Measurements from ENCODE around the gene ACOD1. TPM values are rescaled to one million over a fixed set of nuclear protein-coding genes. Genes with fewer than 3 reads are reported as not detected.
A peak's percentile ranks its signal among the peaks of the same experiment; 100 is the strongest.

The ACOD1 gene
- total and polyA plus RNA-seq, 2 of the 13 experiments (the other 11 are each of a cell fraction or from before 2014, with no cell fraction given), result not detected

GRCh38 chr13:76991796-76992547 lies 43.7 kb downstream of the ACOD1 start, which contains the start of gene CLN5 (continued):
- TF ChIP-seq ZNF552 (CRISPR knock-in tag; IDR thresholded peaks at IDR 0.05; ENCODE audit: borderline replicate concordance) (peak; percentile 87; the same call in 1 of the 2 replicates), NR2F6 (IDR thresholded peaks at IDR 0.05) (no peak), NR2F6 (CRISPR knock-in tag; IDR thresholded peaks at IDR 0.05) (peak; percentile 39; the same call in 1 of the 2 replicates), MIER2 (CRISPR knock-in tag; IDR thresholded peaks at IDR 0.05) (no peak), AKAP8 (CRISPR knock-in tag; IDR thresholded peaks at IDR 0.05) (no peak), ZNF281 (CRISPR knock-in tag; IDR thresholded peaks at IDR 0.05; ENCODE audit: borderline replicate concordance) (no peak; the same call in 1 of the 2 replicates), E2F2 (CRISPR knock-in tag; IDR thresholded peaks at IDR 0.05; ENCODE audit: borderline replicate concordance) (peak; percentile 87; the same call in 1 of the 2 replicates), PHF20 (CRISPR knock-in tag; IDR thresholded peaks at IDR 0.05) (peak; percentile 92), ZNF383 (CRISPR knock-in tag; IDR thresholded peaks at IDR 0.05; ENCODE audit: borderline replicate concordance) (no peak), SNAPC2 (CRISPR knock-in tag; IDR thresholded peaks at IDR 0.05) (no peak), HDAC2 (CRISPR knock-in tag; IDR thresholded peaks at IDR 0.05) (peak; percentile 76), ZNF782 (CRISPR knock-in tag; IDR thresholded peaks at IDR 0.05; ENCODE audit: borderline replicate concordance) (no peak)
- TF ChIP-seq, protein P1, sequence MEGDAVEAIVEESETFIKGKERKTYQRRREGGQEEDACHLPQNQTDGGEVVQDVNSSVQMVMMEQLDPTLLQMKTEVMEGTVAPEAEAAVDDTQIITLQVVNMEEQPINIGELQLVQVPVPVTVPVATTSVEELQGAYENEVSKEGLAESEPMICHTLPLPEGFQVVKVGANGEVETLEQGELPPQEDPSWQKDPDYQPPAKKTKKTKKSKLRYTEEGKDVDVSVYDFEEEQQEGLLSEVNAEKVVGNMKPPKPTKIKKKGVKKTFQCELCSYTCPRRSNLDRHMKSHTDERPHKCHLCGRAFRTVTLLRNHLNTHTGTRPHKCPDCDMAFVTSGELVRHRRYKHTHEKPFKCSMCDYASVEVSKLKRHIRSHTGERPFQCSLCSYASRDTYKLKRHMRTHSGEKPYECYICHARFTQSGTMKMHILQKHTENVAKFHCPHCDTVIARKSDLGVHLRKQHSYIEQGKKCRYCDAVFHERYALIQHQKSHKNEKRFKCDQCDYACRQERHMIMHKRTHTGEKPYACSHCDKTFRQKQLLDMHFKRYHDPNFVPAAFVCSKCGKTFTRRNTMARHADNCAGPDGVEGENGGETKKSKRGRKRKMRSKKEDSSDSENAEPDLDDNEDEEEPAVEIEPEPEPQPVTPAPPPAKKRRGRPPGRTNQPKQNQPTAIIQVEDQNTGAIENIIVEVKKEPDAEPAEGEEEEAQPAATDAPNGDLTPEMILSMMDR (CRISPR knock-in tag; IDR thresholded peaks at IDR 0.05), result no peak
- TF ChIP-seq, protein P2, sequence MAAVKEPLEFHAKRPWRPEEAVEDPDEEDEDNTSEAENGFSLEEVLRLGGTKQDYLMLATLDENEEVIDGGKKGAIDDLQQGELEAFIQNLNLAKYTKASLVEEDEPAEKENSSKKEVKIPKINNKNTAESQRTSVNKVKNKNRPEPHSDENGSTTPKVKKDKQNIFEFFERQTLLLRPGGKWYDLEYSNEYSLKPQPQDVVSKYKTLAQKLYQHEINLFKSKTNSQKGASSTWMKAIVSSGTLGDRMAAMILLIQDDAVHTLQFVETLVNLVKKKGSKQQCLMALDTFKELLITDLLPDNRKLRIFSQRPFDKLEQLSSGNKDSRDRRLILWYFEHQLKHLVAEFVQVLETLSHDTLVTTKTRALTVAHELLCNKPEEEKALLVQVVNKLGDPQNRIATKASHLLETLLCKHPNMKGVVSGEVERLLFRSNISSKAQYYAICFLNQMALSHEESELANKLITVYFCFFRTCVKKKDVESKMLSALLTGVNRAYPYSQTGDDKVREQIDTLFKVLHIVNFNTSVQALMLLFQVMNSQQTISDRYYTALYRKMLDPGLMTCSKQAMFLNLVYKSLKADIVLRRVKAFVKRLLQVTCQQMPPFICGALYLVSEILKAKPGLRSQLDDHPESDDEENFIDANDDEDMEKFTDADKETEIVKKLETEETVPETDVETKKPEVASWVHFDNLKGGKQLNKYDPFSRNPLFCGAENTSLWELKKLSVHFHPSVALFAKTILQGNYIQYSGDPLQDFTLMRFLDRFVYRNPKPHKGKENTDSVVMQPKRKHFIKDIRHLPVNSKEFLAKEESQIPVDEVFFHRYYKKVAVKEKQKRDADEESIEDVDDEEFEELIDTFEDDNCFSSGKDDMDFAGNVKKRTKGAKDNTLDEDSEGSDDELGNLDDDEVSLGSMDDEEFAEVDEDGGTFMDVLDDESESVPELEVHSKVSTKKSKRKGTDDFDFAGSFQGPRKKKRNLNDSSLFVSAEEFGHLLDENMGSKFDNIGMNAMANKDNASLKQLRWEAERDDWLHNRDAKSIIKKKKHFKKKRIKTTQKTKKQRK (IDR thresholded peaks at IDR 0.05; ENCODE audit: low read length), result no peak
- TF ChIP-seq, protein P3, sequence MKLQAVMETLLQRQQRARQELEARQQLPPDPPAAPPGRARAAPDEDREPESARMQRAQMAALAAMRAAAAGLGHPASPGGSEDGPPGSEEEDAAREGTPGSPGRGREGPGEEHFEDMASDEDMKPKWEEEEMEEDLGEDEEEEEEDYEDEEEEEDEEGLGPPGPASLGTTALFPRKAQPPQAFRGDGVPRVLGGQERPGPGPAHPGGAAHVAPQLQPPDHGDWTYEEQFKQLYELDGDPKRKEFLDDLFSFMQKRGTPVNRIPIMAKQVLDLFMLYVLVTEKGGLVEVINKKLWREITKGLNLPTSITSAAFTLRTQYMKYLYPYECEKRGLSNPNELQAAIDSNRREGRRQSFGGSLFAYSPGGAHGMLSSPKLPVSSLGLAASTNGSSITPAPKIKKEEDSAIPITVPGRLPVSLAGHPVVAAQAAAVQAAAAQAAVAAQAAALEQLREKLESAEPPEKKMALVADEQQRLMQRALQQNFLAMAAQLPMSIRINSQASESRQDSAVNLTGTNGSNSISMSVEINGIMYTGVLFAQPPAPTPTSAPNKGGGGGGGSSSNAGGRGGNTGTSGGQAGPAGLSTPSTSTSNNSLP (IDR thresholded peaks at IDR 0.05; ENCODE audit: low read depth, low read length), result no peak
